Nephron progenitor cell (in vitro differentiated cells): ENCODE results near the gene MCTP1.

Source experiments
- DNase-seq: peaks from one replicate; pipeline ENCODE4 v3.0.0; 2021
- H3K27ac Mint-ChIP-seq: 2 replicates; pipeline ENCODE4 v1.8.0; 2021; ENCODE audit warnings: mild to moderate bottlenecking, moderate library complexity, mixed read lengths
- H3K27me3 Mint-ChIP-seq: 2 replicates; pipeline ENCODE4 v1.8.0; 2021; ENCODE audit warnings: mild to moderate bottlenecking, low read depth, mixed read lengths; ENCODE audit not compliant: poor library complexity
- H3K36me3 Mint-ChIP-seq: 2 replicates; pipeline ENCODE4 v1.8.0; 2021; ENCODE audit warnings: low read depth, mixed read lengths
- H3K4me1 Mint-ChIP-seq: 2 replicates; pipeline ENCODE4 v1.8.0; 2021; ENCODE audit warnings: mixed read lengths
- H3K4me3 Mint-ChIP-seq: 2 replicates; pipeline ENCODE4 v1.8.0; 2021; ENCODE audit warnings: mild to moderate bottlenecking, moderate library complexity, mixed read lengths
- H3K9me3 Mint-ChIP-seq: 2 replicates; pipeline ENCODE4 v1.8.0; 2021; ENCODE audit warnings: mild to moderate bottlenecking, moderate library complexity, mixed read lengths
- TF ChIP-seq, protein P1 (sequence below): fragments of 200-600 bp; sonication (generic); IDR thresholded peaks from 2 replicates; pipeline ENCODE4 v1.5.0; 2021; ENCODE audit warnings: antibody characterized with exemption

The MCTP1 gene

DNA sequence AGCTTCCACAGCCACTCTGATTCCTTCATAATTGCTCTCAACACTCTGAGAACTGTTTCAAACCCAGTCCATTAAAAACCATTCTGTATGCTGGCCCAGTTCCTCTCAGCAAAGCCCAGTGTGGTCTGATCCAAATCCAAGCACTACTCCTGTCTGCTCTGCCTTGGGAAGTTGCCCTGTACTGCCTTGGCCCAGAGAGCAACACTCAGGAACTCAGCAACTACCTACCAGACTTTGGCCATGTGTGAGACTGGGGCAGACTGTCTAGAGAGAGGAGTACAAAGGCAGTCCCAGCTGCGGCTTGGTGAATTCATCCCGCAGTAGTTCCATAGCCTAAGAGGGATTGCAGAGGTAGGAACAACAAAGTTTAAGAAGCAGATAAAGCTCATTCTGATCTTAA, 214.4 kb downstream of the MCTP1 start:
- H3K27ac Mint-ChIP-seq, result no peak overlapping the region
- no peak overlapping the region for H3K4me3 Mint-ChIP-seq
- no peaks in the 10 kb centered on the region for H3K4me1 Mint-ChIP-seq
- H3K36me3 Mint-ChIP-seq, result no peaks in the 10 kb centered on the region
- DNase-seq, result no peak
- TF ChIP-seq, protein P1, sequence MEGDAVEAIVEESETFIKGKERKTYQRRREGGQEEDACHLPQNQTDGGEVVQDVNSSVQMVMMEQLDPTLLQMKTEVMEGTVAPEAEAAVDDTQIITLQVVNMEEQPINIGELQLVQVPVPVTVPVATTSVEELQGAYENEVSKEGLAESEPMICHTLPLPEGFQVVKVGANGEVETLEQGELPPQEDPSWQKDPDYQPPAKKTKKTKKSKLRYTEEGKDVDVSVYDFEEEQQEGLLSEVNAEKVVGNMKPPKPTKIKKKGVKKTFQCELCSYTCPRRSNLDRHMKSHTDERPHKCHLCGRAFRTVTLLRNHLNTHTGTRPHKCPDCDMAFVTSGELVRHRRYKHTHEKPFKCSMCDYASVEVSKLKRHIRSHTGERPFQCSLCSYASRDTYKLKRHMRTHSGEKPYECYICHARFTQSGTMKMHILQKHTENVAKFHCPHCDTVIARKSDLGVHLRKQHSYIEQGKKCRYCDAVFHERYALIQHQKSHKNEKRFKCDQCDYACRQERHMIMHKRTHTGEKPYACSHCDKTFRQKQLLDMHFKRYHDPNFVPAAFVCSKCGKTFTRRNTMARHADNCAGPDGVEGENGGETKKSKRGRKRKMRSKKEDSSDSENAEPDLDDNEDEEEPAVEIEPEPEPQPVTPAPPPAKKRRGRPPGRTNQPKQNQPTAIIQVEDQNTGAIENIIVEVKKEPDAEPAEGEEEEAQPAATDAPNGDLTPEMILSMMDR, result no peak
- peaks cover 9% of the 10 kb centered on the region for H3K27me3 Mint-ChIP-seq
- H3K9me3 Mint-ChIP-seq, result no peaks in the 10 kb centered on the region

DNA sequence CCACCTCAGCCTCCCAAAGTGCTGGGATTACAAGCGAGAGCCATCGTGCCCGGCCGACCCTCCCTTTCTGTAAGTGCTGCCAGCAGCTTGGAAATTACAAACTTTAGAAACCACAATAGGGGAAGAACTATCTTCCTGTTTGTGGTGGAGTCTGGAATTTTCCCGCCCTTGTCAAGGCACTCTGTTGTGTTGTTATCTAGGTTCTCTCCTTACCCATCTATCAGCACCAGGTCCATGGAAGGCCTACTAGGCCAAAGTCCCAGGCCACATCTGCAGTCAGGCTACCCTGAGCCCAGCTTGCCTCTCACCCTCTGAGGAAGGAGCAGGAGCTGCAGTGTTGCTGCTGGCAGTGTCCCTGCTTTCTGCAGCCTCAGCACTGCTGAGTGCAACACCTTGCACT, 214.9 kb downstream of the MCTP1 start:
- H3K27ac Mint-ChIP-seq, result no peak overlapping the region
- no peaks in the 10 kb centered on the region for H3K9me3 Mint-ChIP-seq
- peaks cover 9% of the 10 kb centered on the region for H3K27me3 Mint-ChIP-seq
- TF ChIP-seq, protein P1, result no peak
- no peaks in the 10 kb centered on the region for H3K4me1 Mint-ChIP-seq
- no peak for DNase-seq
- H3K36me3 Mint-ChIP-seq, result no peaks in the 10 kb centered on the region
- H3K4me3 Mint-ChIP-seq, result no peak overlapping the region

GRCh38 chr5:95069021-95069420, 215.9 kb downstream of the MCTP1 start:
- H3K4me1 Mint-ChIP-seq, result no peaks in the 10 kb centered on the region
- no peak overlapping the region for H3K4me3 Mint-ChIP-seq
- H3K27me3 Mint-ChIP-seq, result peaks cover 9% of the 10 kb centered on the region
- TF ChIP-seq, protein P1, result no peak
- no peaks in the 10 kb centered on the region for H3K9me3 Mint-ChIP-seq
- DNase-seq, result no peak
- H3K36me3 Mint-ChIP-seq, result no peaks in the 10 kb centered on the region
- H3K27ac Mint-ChIP-seq, result no peak overlapping the region

DNA sequence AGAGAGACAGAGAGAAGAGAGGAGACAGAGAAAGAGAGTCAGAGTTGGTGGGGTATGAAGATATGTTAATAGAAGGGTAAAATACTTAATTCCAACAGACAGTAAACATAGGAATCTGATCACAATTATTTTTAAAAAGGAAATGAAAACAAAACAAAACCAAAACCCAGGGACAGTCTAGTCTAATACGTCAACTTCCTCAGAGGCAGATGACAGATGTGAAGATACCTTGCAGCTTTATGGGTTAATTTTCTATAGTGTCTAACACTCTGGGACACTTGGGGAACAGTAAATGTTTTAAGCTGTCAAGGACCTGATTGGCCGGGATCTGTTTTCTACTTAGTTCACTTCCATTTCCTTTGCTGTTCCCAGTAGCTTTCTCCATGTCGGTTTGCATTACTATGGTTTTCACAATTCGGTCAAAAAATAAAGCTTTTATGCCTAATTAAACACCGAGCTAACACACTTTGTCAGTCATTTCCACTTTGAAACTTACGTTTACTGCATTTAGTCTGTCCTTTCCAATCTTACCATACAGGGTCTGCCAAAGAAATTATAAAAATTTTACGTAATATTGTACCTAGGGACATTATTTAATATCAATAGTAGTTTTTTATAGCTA, 216.5 kb downstream of the MCTP1 start:
- Mint-ChIP-seq H3K9me3 (no peaks in the 10 kb centered on the region), H3K4me1 (no peaks in the 10 kb centered on the region), H3K27me3 (peaks cover 6% of the 10 kb centered on the region), H3K4me3 (no peak overlapping the region), H3K27ac (no peak overlapping the region), H3K36me3 (no peaks in the 10 kb centered on the region)
- TF ChIP-seq, protein P1, result no peak
- DNase-seq, result no peak

DNA sequence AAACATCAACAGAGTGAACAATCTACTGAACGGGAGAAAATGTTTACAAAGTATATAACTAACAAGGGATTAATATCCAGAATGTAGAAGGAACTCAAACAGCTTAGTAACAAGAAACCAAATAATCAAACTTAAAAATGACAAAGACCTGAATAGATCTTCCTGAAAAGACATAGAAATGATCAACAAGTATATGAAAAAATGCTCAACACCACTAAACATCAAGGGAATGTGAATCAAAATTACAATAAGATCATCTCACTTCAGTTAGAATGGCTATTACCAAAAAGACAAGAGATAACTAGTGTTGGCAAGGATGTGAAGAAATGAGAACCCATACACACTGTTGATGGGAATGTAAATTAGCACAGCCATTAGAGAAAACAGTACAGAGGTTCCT, 218.8 kb downstream of the MCTP1 start:
- Mint-ChIP-seq H3K9me3 (peaks cover under 1% of the 10 kb centered on the region), H3K4me1 (no peaks in the 10 kb centered on the region), H3K4me3 (no peak overlapping the region), H3K36me3 (no peaks in the 10 kb centered on the region), H3K27ac (no peak overlapping the region), H3K27me3 (no peaks in the 10 kb centered on the region)
- no peak for DNase-seq
- TF ChIP-seq, protein P1, result no peak

GRCh38 chr5:95063492-95063891, 221.4 kb downstream of the MCTP1 start:
- H3K27me3 Mint-ChIP-seq, result peaks cover 2% of the 10 kb centered on the region
- H3K4me3 Mint-ChIP-seq, result no peak overlapping the region
- peaks cover 3% of the 10 kb centered on the region for H3K9me3 Mint-ChIP-seq
- H3K4me1 Mint-ChIP-seq, result peaks cover 3% of the 10 kb centered on the region
- TF ChIP-seq, protein P1, result no peak
- no peak for DNase-seq
- H3K27ac Mint-ChIP-seq, result no peak overlapping the region
- H3K36me3 Mint-ChIP-seq, result no peaks in the 10 kb centered on the region
